Cerebellar nuclear complex (tissue), 1 donor: ENCODE measurements around the gene FBXO28.
"Not testable (repeated sequence)": the region's sequence is repeated elsewhere in the genome, so short reads cannot be mapped to it uniquely, and the experiment has no call there.

Experiments
- DNase-seq, 2 experiments: peaks; one replicate each; lab custom pipeline; 2025; lab: John Stamatoyannopoulos, UW

Gene FBXO28

GRCh38 chr1:224188286-224188685, 74.4 kb downstream of the FBXO28 start:
- no peak for DNase-seq

GRCh38 chr1:224189561-224189960, 75.7 kb downstream of the FBXO28 start:
- no peak for DNase-seq

- DNase-seq, result no peak
Observed at GRCh38 chr1:224192082-224192788, 78.3 kb downstream of the FBXO28 start.

- DNase-seq, result no peak
Observed at GRCh38 chr1:224193319-224193966, 79.5 kb downstream of the FBXO28 start.

GRCh38 chr1:224196813-224197600, 83.1 kb downstream of the FBXO28 start:
- DNase-seq, result no peak

GRCh38 chr1:224198572-224198971, 84.7 kb downstream of the FBXO28 start:
- DNase-seq, result no peak

- DNase-seq, result no peak
Observed at GRCh38 chr1:224199679-224200078, 85.8 kb downstream of the FBXO28 start.

- DNase-seq, result no peak
Observed at GRCh38 chr1:224201383-224201782, 87.5 kb downstream of the FBXO28 start.

- no peak for DNase-seq
Observed at GRCh38 chr1:224201853-224202252, 87.9 kb downstream of the FBXO28 start.

- DNase-seq, result no peak
Observed at GRCh38 chr1:224203243-224204016, 89.5 kb downstream of the FBXO28 start.

GRCh38 chr1:224205438-224205840, 91.5 kb downstream of the FBXO28 start:
- no peak for DNase-seq

GRCh38 chr1:224205931-224206538, 92.1 kb downstream of the FBXO28 start:
- DNase-seq, result not testable (repeated sequence)

- no peak for DNase-seq
Observed at GRCh38 chr1:224211206-224211962, 97.5 kb downstream of the FBXO28 start.
